ENCODE data around the gene MBLAC1.

MBLAC1 gene

DNA sequence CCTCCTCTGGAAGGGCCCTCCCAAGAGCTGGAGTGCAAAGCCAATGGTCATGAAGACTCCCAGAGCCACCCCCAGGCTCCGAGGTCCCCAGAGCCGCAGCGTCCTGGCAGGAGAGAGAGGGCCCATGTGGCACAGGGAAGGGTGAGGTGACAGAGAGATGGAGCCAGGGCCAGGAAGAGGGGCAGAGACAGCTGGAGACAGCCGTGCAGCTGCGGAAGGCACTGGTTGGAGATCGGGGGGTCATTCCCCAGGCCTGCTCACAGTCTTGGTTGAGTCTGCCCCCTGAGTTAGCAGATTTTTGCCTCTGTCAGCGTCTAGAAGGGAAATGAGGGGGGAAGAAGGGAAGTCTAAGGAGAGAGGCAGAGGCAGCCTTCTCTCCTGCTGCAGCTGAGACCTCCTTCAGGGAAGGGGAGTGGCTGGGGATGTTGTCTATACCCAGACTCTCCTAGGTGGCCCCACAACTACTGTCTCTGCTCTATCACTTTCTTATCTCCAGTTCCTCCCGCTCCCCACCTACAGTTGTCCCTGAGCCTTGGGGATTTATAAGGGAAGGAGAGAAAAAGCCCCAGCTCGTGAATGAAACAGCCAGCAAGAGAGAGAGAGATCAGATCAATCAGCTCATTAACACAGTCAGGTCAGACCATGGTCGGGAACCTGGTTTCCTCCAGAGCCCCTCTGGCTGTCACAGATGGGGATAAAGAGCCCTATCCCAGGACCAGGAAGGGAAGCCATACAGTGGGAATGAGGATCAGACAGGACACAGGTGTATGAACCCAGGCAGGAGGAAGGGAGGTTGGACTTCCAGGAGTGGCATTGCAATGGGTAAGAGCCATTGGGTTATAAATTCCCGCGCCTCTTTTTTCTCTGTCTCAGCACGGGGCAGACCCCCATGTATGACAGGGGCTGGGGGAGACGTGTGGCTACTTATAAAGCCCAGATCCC, 40.5 kb downstream of the MBLAC1 start:
- TF ChIP-seq ZFP3 (CRISPR knock-in tag; IDR thresholded peaks at IDR 0.05) = no peak
- TF ChIP-seq, protein P1, sequence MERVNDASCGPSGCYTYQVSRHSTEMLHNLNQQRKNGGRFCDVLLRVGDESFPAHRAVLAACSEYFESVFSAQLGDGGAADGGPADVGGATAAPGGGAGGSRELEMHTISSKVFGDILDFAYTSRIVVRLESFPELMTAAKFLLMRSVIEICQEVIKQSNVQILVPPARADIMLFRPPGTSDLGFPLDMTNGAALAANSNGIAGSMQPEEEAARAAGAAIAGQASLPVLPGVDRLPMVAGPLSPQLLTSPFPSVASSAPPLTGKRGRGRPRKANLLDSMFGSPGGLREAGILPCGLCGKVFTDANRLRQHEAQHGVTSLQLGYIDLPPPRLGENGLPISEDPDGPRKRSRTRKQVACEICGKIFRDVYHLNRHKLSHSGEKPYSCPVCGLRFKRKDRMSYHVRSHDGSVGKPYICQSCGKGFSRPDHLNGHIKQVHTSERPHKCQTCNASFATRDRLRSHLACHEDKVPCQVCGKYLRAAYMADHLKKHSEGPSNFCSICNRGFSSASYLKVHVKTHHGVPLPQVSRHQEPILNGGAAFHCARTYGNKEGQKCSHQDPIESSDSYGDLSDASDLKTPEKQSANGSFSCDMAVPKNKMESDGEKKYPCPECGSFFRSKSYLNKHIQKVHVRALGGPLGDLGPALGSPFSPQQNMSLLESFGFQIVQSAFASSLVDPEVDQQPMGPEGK (CRISPR knock-in tag; IDR thresholded peaks at IDR 0.05; ENCODE audit: borderline replicate concordance) = no peak
- TF ChIP-seq RARB (CRISPR knock-in tag; IDR thresholded peaks at IDR 0.05) = no peak
- TF ChIP-seq ZNF70 (CRISPR knock-in tag; IDR thresholded peaks at IDR 0.05) = no peak
- no peak for TF ChIP-seq ZC3H10 (CRISPR knock-in tag; IDR thresholded peaks at IDR 0.05)
- TF ChIP-seq, protein P2, sequence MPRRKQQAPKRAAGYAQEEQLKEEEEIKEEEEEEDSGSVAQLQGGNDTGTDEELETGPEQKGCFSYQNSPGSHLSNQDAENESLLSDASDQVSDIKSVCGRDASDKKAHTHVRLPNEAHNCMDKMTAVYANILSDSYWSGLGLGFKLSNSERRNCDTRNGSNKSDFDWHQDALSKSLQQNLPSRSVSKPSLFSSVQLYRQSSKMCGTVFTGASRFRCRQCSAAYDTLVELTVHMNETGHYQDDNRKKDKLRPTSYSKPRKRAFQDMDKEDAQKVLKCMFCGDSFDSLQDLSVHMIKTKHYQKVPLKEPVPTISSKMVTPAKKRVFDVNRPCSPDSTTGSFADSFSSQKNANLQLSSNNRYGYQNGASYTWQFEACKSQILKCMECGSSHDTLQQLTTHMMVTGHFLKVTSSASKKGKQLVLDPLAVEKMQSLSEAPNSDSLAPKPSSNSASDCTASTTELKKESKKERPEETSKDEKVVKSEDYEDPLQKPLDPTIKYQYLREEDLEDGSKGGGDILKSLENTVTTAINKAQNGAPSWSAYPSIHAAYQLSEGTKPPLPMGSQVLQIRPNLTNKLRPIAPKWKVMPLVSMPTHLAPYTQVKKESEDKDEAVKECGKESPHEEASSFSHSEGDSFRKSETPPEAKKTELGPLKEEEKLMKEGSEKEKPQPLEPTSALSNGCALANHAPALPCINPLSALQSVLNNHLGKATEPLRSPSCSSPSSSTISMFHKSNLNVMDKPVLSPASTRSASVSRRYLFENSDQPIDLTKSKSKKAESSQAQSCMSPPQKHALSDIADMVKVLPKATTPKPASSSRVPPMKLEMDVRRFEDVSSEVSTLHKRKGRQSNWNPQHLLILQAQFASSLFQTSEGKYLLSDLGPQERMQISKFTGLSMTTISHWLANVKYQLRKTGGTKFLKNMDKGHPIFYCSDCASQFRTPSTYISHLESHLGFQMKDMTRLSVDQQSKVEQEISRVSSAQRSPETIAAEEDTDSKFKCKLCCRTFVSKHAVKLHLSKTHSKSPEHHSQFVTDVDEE (CRISPR knock-in tag; IDR thresholded peaks at IDR 0.05) = no peak
- no peak for TF ChIP-seq ZFP30 (CRISPR knock-in tag; IDR thresholded peaks at IDR 0.05)
- TF ChIP-seq, protein P3, sequence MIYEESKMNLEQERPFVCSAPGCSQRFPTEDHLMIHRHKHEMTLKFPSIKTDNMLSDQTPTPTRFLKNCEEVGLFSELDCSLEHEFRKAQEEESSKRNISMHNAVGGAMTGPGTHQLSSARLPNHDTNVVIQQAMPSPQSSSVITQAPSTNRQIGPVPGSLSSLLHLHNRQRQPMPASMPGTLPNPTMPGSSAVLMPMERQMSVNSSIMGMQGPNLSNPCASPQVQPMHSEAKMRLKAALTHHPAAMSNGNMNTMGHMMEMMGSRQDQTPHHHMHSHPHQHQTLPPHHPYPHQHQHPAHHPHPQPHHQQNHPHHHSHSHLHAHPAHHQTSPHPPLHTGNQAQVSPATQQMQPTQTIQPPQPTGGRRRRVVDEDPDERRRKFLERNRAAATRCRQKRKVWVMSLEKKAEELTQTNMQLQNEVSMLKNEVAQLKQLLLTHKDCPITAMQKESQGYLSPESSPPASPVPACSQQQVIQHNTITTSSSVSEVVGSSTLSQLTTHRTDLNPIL (CRISPR knock-in tag; IDR thresholded peaks at IDR 0.05; ENCODE audit: low read depth) = no peak
- no peak for TF ChIP-seq CSDC2 (CRISPR knock-in tag; IDR thresholded peaks at IDR 0.05)
- no peak for TF ChIP-seq TOX (CRISPR knock-in tag; IDR thresholded peaks at IDR 0.05; ENCODE audit: borderline replicate concordance)
- TF ChIP-seq, protein P4, sequence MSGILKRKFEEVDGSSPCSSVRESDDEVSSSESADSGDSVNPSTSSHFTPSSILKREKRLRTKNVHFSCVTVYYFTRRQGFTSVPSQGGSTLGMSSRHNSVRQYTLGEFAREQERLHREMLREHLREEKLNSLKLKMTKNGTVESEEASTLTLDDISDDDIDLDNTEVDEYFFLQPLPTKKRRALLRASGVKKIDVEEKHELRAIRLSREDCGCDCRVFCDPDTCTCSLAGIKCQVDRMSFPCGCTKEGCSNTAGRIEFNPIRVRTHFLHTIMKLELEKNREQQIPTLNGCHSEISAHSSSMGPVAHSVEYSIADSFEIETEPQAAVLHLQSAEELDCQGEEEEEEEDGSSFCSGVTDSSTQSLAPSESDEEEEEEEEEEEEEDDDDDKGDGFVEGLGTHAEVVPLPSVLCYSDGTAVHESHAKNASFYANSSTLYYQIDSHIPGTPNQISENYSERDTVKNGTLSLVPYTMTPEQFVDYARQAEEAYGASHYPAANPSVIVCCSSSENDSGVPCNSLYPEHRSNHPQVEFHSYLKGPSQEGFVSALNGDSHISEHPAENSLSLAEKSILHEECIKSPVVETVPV (CRISPR knock-in tag; IDR thresholded peaks at IDR 0.05) = no peak
- TF ChIP-seq, protein P5, sequence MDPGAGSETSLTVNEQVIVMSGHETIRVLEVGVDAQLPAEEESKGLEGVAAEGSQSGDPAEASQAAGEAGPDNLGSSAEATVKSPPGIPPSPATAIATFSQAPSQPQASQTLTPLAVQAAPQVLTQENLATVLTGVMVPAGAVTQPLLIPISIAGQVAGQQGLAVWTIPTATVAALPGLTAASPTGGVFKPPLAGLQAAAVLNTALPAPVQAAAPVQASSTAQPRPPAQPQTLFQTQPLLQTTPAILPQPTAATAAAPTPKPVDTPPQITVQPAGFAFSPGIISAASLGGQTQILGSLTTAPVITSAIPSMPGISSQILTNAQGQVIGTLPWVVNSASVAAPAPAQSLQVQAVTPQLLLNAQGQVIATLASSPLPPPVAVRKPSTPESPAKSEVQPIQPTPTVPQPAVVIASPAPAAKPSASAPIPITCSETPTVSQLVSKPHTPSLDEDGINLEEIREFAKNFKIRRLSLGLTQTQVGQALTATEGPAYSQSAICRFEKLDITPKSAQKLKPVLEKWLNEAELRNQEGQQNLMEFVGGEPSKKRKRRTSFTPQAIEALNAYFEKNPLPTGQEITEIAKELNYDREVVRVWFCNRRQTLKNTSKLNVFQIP (CRISPR knock-in tag; IDR thresholded peaks at IDR 0.05; ENCODE audit: borderline replicate concordance, low read depth) = no peak
- no peak for TF ChIP-seq BACH2 (CRISPR knock-in tag; IDR thresholded peaks at IDR 0.05; ENCODE audit: borderline replicate concordance)
- no peak for TF ChIP-seq ESRRG (CRISPR knock-in tag; IDR thresholded peaks at IDR 0.05)
- peak; percentile 12 for ATAC-seq

DNA sequence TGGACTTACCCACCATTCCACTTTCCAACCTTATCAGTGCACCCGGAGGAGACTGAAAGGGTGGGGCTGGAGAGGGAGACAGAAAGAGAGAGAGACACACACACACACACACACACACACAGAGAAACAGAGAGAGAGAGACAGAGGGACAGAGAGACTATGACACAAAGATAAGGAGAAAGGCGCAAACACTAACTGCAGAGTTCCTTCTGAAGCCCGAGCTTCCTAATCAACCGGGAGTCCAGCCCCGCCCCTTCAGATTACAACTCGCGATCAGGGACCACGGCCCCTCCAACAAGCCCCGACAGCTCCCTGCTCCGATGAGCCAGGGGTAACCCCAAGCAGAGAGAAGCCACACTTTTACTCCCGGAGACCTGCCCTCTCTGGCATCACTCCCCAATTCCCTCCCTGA, 41.2 kb downstream of the MBLAC1 start:
- no peak for TF ChIP-seq ZNF565 (CRISPR knock-in tag; conservative IDR thresholded peaks at IDR 0.05; ENCODE audit: low read depth)
- TF ChIP-seq ZC3H10 (CRISPR knock-in tag; IDR thresholded peaks at IDR 0.05) = no peak
- TF ChIP-seq, protein P3 (CRISPR knock-in tag; IDR thresholded peaks at IDR 0.05; ENCODE audit: low read depth) = no peak
- TF ChIP-seq ZNF70 (CRISPR knock-in tag; IDR thresholded peaks at IDR 0.05) = no peak
- no peak for TF ChIP-seq RARB (CRISPR knock-in tag; IDR thresholded peaks at IDR 0.05)
- TF ChIP-seq ZFP30 (CRISPR knock-in tag; IDR thresholded peaks at IDR 0.05) = no peak
- TF ChIP-seq ARNTL (CRISPR knock-in tag; IDR thresholded peaks at IDR 0.05; ENCODE audit: borderline replicate concordance, low read depth) = no peak
- TF ChIP-seq, protein P5 (CRISPR knock-in tag; IDR thresholded peaks at IDR 0.05; ENCODE audit: borderline replicate concordance, low read depth) = no peak
- ATAC-seq = peak; percentile 56

Measured in SK-N-SH treated with all-trans-retinoic acid at 6 μM for 48 hours (cell line).